Right lung (tissue), 10 donors: Measurements from ENCODE around the gene MGME1. TPM values are rescaled to one million over a fixed set of nuclear protein-coding genes. Genes with fewer than 3 reads are reported as not detected.

Experiments
- DNase-seq, 2 donors: peaks; one replicate each; pipeline ENCODE4 v3.0.0-alpha.2; 2013
- long read RNA-seq, 8 donors: transcript quantifications; one replicate each; lab custom pipeline, GENCODE V29; 2026
- polyA plus RNA-seq, 5 donors: library from polyadenylated mRNA; unstranded; fragments of 120-200 nt; gene quantifications; one replicate each; pipeline versions ENCODE4 v1.2.1 to v1.2.3, GENCODE V29; 2013; ENCODE audit warnings: inconsistent platforms in 1 of 5, low replicate concordance in 1 of 5; ENCODE audit not compliant: insufficient read length in 5 of 5, insufficient read depth in 1 of 5

The MGME1 gene
- 10 to 100 TPM; 26.1 to 47.2 (median 34.2) TPM for polyA plus RNA-seq
- long read RNA-seq, donor 1, partial matches to known transcripts: 0 of 6 reads
- long read RNA-seq, donor 1, other reads (novel, unspliced or antisense): 0 of 6 reads
- long read RNA-seq, donor 2, transcript MGME1-203 (5 exons, 2,336 nt): major isoform, 11 of 11 reads
- long read RNA-seq, donor 2, partial matches to known transcripts: 0 of 11 reads
- long read RNA-seq, donor 2, other reads (novel, unspliced or antisense): 0 of 11 reads
- long read RNA-seq, donor 3, partial matches to known transcripts: 16 of 21 reads
- long read RNA-seq, donor 3, other reads (novel, unspliced or antisense): 0 of 21 reads
- long read RNA-seq, donor 4, partial matches to known transcripts: 0 of 2 reads
- long read RNA-seq, donor 4, other reads (novel, unspliced or antisense): 0 of 2 reads
- long read RNA-seq, donor 5, transcript MGME1-203 (5 exons, 2,336 nt): major isoform, 6 of 28 reads
- long read RNA-seq, donor 5, partial matches to known transcripts: 21 of 28 reads
- long read RNA-seq, donor 5, other reads (novel, unspliced or antisense): 0 of 28 reads
- long read RNA-seq, donor 6, transcript MGME1-203 (5 exons, 2,336 nt): major isoform, 8 of 9 reads
- long read RNA-seq, donor 6, partial matches to known transcripts: 0 of 9 reads
- long read RNA-seq, donor 6, other reads (novel, unspliced or antisense): 0 of 9 reads
- long read RNA-seq, donor 7, transcript MGME1-203 (5 exons, 2,336 nt): major isoform, 6 of 18 reads
- long read RNA-seq, donor 7, partial matches to known transcripts: 12 of 18 reads
- long read RNA-seq, donor 7, other reads (novel, unspliced or antisense): 0 of 18 reads
- long read RNA-seq, donor 8, partial matches to known transcripts: 0 of 3 reads
- long read RNA-seq, donor 8, other reads (novel, unspliced or antisense): 0 of 3 reads

GRCh38 chr20:17968366-17969277 lies at the start of gene MGME1, which contains the start of gene SNX5:
Gene MGME1 (plus strand): TSS chr20:17969018. CDS start chr20:17969860, 842 bp downstream.
Gene SNX5 (minus strand): TSS chr20:17968794. CDS start chr20:17968425, 369 bp downstream.
- peak; percentile 100 for DNase-seq

DNA sequence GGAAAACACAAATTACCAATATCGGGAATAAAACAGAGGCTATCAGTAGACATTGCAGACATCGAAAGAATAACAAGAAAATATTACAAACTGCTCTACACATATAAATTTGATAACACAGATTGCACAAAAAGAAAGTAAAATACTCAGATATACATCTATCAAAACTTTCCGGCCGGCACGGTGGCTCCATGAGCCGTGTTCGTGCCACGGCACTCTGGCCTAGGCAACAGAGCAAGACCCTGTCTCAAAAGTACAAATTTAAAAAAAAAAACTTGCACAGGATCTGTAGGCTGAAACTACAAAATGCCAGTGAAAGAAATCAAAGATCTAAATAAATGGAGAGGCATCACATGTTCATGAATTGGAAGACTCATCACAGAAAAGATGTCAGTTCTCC lies 49.7 kb upstream of the MGME1 start:
- DNase-seq: no peak

- DNase-seq: no peak
Measured at GRCh38 chr20:17921774-17922173, 47.0 kb upstream of the MGME1 start.

- DNase-seq: peak; percentile 45 to 48
Measured at GRCh38 chr20:17925141-17925939, 43.5 kb upstream of the MGME1 start.

DNA sequence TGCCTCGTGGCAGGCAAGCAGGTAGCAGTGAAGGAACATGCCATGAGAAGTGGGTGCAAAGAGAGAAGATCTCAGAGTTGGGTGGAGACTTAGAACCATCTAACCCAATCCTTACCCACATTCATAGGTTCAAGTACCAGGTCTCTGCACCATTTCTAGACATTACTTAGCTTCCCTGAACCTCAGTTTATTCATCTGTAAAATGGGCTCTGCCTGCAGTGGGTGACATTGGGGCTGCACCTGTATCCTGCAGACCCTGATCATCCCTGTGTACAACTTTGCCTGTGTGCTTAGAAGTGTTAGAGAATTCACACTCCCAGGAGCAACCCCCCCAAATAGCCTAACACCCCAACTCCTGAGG lies 42.9 kb upstream of the MGME1 start:
- no peak for DNase-seq

- no peak for DNase-seq
Measured at GRCh38 chr20:17928211-17928611, 40.6 kb upstream of the MGME1 start.

- no peak for DNase-seq
Measured at GRCh38 chr20:17928633-17929311, 40.0 kb upstream of the MGME1 start.

- no peak for DNase-seq
Measured at GRCh38 chr20:17931513-17931912, 37.3 kb upstream of the MGME1 start.

DNA sequence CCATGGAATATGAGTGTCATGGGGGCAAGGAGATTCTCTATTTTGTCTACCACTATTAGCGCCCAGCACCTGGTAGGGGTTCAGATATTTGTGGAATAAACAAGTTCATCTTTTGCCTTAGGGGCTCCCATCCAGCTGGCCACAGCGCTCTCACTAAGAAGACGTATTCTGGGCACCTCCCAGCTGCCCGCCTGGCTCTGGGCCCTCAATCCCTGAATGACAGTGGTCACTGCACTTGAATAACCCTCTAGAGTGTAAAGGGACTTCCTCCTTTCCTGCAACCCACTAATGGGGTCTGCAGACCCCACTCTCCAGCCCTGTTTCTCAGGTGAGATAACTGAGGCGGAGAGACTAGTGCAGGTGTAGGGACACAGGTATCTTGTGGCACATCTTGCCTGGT lies 36.4 kb upstream of the MGME1 start:
- no peak for DNase-seq

GRCh38 chr20:17933121-17933520 lies 35.7 kb upstream of the MGME1 start:
- DNase-seq: no peak

- DNase-seq: no peak
Measured at GRCh38 chr20:17933711-17934110, 35.1 kb upstream of the MGME1 start.

DNA sequence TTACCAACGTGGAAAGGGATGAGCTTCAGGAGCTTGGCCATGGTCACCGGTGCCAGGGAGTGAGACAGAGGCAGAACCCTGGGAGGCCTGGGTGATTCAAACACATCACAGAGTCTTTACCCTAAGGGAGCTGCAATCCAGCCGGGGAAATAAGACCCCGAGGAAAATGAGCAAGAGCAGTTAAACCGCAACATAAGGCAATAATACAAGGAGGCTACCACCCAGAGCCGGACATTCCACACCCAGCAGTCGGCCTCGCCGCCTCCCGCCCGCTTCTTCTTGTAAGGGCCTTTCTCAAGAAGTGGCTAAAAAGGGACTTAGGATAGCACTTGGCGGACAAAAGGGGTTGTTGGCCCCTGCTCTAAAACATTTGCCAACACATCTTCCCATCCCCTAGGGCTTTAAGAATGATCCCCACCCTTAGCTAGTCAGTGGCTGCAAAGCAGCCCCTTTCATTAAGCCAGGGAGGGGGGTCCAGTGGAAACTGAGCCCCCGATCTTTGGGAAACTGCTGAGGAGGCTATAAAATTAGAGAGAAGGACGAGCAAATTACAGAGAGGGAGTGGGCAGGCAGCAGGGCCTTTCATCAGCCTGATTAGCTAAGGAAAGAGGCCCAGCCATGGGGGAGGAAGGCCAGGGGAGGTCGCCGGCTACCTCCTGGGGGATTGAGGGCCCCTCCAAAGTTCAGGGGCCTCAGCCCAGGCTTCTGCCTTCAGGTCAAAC lies 34.5 kb upstream of the MGME1 start:
- DNase-seq: no peak

DNA sequence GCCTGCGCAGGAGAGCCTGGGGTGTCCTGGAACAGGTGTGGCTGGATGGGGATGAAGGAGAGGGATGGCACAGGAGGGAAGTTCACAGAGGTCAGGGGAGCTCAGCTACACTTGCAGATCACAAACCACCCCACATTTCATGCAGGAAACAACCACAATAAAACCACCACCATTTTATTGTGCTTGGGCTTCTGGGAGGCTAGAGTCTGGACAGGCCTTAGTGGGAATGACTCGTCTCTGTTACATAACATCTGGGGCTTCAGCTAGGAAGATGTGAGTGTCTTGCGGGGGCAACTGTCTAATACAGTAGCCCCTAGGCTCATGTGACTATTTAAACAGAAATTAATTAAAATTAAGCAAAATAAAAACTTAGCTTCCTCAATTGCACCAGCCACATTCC lies 33.6 kb upstream of the MGME1 start:
- no peak for DNase-seq

DNA sequence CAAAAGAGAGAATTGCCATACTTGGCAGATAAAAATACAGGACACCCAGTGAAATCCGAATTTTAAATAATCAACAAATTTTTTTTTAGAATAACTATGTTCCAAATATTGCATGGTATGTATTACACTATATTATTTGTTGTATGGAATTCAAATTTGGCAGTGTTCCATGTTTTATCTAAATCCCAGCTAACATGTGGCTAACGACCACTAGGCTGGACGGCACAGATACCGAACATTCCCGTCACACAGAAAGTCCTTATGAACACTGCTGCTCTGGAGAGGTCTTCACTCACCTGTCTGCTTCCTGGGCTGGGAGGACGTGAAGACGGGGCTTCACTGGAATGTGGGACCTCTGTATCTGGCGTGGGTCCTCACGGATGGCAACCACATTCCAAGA lies 33.1 kb upstream of the MGME1 start:
- DNase-seq: no peak

DNA sequence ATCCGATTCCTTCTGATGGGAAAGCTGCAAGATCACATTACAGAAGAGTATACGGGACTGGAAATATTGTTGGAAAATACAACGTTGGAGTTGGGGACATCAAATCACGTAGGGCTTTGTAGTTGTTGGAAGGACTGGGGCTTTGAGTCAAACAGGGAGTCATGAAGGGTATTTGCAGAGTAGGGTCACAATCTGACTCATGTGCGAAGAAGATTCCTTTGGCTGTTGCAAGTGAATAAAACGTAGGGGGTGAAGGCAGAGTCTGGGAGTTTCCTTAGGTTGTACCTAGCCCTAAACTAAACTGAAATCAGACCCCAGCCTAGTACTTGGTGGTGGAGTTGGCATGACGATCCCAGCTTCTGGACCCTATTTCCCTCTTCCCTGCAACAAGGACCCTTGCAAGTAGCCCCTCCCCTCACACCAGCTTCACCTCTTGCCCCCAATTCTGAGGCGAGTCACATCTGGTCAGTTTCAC lies 32.5 kb upstream of the MGME1 start:
- no peak for DNase-seq

DNA sequence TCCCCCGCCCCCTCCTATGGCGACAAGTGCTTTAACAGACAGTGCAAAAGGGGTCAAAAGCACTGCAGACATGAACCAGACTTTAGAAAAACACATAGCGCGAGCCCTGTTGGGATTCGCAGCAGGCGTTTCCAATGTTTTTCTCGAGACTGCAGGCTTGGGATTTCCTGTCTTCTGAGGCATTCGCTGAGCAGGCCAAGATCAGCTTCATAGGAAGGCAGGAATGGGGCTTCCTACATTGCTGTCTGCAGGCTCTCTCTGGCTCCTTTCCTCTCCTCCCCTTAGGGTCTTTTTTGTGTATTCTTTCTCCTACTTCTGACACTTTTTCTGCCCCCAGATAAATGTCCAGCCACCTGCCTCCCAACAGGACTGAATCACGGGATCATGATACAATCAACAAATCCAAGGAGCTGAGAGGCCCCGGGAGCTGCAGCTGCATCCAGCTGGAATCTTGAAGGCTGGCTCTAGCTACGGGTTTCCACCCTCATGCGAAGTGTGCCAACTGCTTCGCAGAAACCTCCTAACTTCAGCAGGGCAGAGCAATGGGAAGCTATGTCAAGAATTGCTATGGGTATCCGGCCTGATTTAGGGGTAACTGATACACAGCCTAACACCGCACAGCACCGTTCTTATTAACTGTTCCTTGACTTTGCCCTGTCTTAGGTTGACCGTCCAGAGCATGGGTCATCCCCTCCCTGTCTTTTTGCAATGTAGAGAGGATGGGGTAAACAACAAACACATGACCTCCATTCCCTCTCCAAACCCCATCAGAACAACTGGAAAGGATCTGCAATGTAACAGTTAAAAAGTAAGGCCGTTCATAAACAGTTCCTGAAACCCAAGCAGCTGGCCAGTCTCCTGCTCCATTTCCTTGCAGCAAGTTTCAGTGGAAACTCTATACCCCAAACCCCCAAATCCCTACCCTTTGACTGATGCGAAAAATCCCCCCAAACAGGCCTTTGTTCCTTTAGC lies 31.8 kb upstream of the MGME1 start:
- DNase-seq: peak; percentile 90 to 93

GRCh38 chr20:17938871-17939619 lies 29.8 kb upstream of the MGME1 start:
- DNase-seq: peak; percentile 58 to 68
